ENCODE results near the gene NAALAD2.
A peak's percentile ranks its signal among the peaks of the same experiment; 100 is the strongest.

GRCh38 chr11:90204832-90205646 lies 70.6 kb downstream of the NAALAD2 start:
- TF ChIP-seq CTCF (IDR thresholded peaks at IDR 0.05; ENCODE audit: low read depth, low read length, missing input control): peak; percentile 73
- no peak for TF ChIP-seq RXRA (IDR thresholded peaks at IDR 0.05)
- TF ChIP-seq EGR1 (IDR thresholded peaks at IDR 0.05; ENCODE audit: low read depth in 2 of 2): no peak
- no peak for TF ChIP-seq ATF3 (IDR thresholded peaks at IDR 0.05)
- TF ChIP-seq SP1 (IDR thresholded peaks at IDR 0.05): no peak
- TF ChIP-seq MAX (IDR thresholded peaks at IDR 0.05): no peak

Data from liver (tissue), 3 donors.